GM12878 (cell line): ENCODE measurements around the gene SOX10. TPM values are rescaled to one million over a fixed set of nuclear protein-coding genes. Genes with fewer than 3 reads are reported as not detected.

Source experiments
- ATAC-seq: fragments of 200-7000 bp; cut with Tn5 transposase; 3 replicates; pipeline ENCODE4 v1.9.1; 2020; ENCODE audit warnings: mild to moderate bottlenecking, moderate library complexity
- BruUV-seq: library from RNA; stranded (reverse); fragments of 400-500 nt; replicated peaks from 2 replicates; lab custom pipeline; 2021; lab: Mats Ljungman, UMichigan
- CTCF ChIA-PET: fragments of 300-600 bp; sonication (Branson Sonifier 250); formaldehyde crosslinking; extraction: SDS; loops from one replicate; lab custom pipeline; 2021; ENCODE audit warnings: inconsistent platforms; lab: Yijun Ruan, JAX
- POLR2A ChIA-PET: fragments of 350-600 bp; formaldehyde crosslinking; extraction: SDS; loops from one replicate; lab custom pipeline; 2021; ENCODE audit warnings: inconsistent platforms; lab: Charles Lee
- RAD21 ChIA-PET: fragments of 300-600 bp; sonication (Branson Sonifier 250); formaldehyde crosslinking; loops from one replicate; lab custom pipeline; 2023; ENCODE audit warnings: antibody characterized with exemption; ENCODE audit not compliant: unreplicated experiment; lab: Charles Lee
- SMC1A ChIA-PET: fragments of 300-600 bp; sonication (Branson Sonifier 250); formaldehyde crosslinking; loops from one replicate; lab custom pipeline; 2023; ENCODE audit not compliant: unreplicated experiment, uncharacterized antibody; lab: Charles Lee
- DNase-seq: peaks from one replicate; pipeline ENCODE4 v3.0.0-alpha.2; 2011; ENCODE audit warnings: low read depth, low spot score
- FAIRE-seq: peaks from 3 replicates; lab custom pipeline; 2011; peaks lifted over from hg19 to GRCh38; lab: Jason Lieb, UNC
- H2AFZ ChIP-seq: 2 replicates; pipeline ENCODE4 v1.6.0; 2011; ENCODE audit warnings: low read depth, low read length, control low read depth; ENCODE audit not compliant: control insufficient read depth
- H3K27ac ChIP-seq: 2 replicates; pipeline ENCODE4 v1.5.1; 2011; ENCODE audit warnings: control low read depth; ENCODE audit not compliant: control insufficient read depth, insufficient read depth
- H3K27me3 ChIP-seq, 2 experiments: replicated peaks in 1 of 2; 2 replicates each; pipeline versions ENCODE4 v1.6.0 to v1.6.1; 2011; ENCODE audit warnings: low read length in 1 of 2; ENCODE audit not compliant: control insufficient read depth in 2 of 2, insufficient read depth in 2 of 2
- H3K36me3 ChIP-seq, 2 experiments: 2 replicates each; pipeline ENCODE4 v1.5.1; 2011; ENCODE audit warnings: low read length in 1 of 2; ENCODE audit not compliant: control insufficient read depth in 2 of 2, insufficient read depth in 2 of 2
- H3K4me1 ChIP-seq: 2 replicates; pipeline ENCODE4 v1.6.1; 2011; ENCODE audit warnings: mild to moderate bottlenecking, low read length, moderate library complexity, mixed read lengths; ENCODE audit not compliant: control insufficient read depth, insufficient read depth
- H3K4me2 ChIP-seq: 2 replicates; pipeline ENCODE4 v1.6.0; 2011; ENCODE audit warnings: control low read depth; ENCODE audit not compliant: control insufficient read depth, insufficient read depth
- H3K4me3 ChIP-seq: fragments of 200-600 bp; sonication (generic); 2 replicates; pipeline ENCODE4 v1.5.1; 2016
- H3K79me2 ChIP-seq: 2 replicates; pipeline ENCODE4 v1.6.0; 2011; ENCODE audit warnings: low read length; ENCODE audit not compliant: control insufficient read depth, insufficient read depth
- H3K9ac ChIP-seq: 2 replicates; pipeline ENCODE4 v1.8.0; 2011; ENCODE audit warnings: low read length, control low read depth, mixed read lengths; ENCODE audit not compliant: control insufficient read depth, insufficient read depth
- H3K9me3 ChIP-seq: replicated peaks from 3 replicates; pipeline ENCODE4 v1.5.1; 2011; ENCODE audit warnings: mild to moderate bottlenecking, low read length; ENCODE audit not compliant: control insufficient read depth, insufficient read depth
- H4K20me1 ChIP-seq: 2 replicates; pipeline ENCODE4 v1.6.0; 2011; ENCODE audit not compliant: control insufficient read depth, insufficient read depth
- ATF3 ChIP-seq: IDR thresholded peaks from 2 replicates; pipeline ENCODE4 v1.6.1; 2011; ENCODE audit warnings: low read depth, mild to moderate bottlenecking, low read length, moderate library complexity, borderline replicate concordance; ENCODE audit errors: extremely low read depth
- BACH1 ChIP-seq: fragments of 450-650 bp; IDR thresholded peaks from 2 replicates; pipeline ENCODE4 v1.6.1; 2017; ENCODE audit warnings: mild to moderate bottlenecking, borderline replicate concordance
- BCL3 ChIP-seq: IDR thresholded peaks from 2 replicates; pipeline ENCODE4 v1.6.1; 2011; ENCODE audit warnings: borderline replicate concordance, low read depth, mild to moderate bottlenecking, moderate library complexity, low read length; ENCODE audit not compliant: insufficient read depth, poor library complexity, severe bottlenecking
- BMI1 ChIP-seq: fragments of 450-650 bp; IDR thresholded peaks from 2 replicates; pipeline ENCODE4 v1.6.1; 2016; ENCODE audit warnings: mild to moderate bottlenecking, moderate library complexity, borderline replicate concordance
- CEBPB ChIP-seq, 2 experiments: fragments of 150-350 bp in 1 of 2; IDR thresholded peaks; 2 replicates each; pipeline ENCODE4 v1.6.1; 2012 to 2014; ENCODE audit warnings: low read depth in 2 of 2, low read length in 2 of 2, borderline replicate concordance in 1 of 2, inconsistent platforms in 1 of 2
- CREB1 ChIP-seq: IDR thresholded peaks from 2 replicates; pipeline ENCODE4 v1.6.1; 2012; ENCODE audit warnings: low read depth, mild to moderate bottlenecking, inconsistent platforms
- FOXM1 ChIP-seq: IDR thresholded peaks from 2 replicates; pipeline ENCODE4 v1.6.1; 2012; ENCODE audit warnings: low read depth, mild to moderate bottlenecking, inconsistent platforms, low read length, moderate library complexity
- PKNOX1 ChIP-seq: fragments of 450-650 bp; IDR thresholded peaks from 2 replicates; pipeline ENCODE4 v1.6.1; 2016; ENCODE audit warnings: mild to moderate bottlenecking
- POLR2AphosphoS2 ChIP-seq: IDR thresholded peaks from 2 replicates; pipeline ENCODE4 v1.6.1; 2011; ENCODE audit warnings: low read depth, mild to moderate bottlenecking, low read length, improper control_type of control experiment, moderate library complexity
- SUZ12 ChIP-seq: fragments of 200-600 bp; sonication (generic); IDR thresholded peaks from one replicate; pipeline ENCODE4 v1.6.1; 2018; ENCODE audit warnings: antibody characterized with exemption, mild to moderate bottlenecking; ENCODE audit not compliant: unreplicated experiment
- USF2 ChIP-seq: IDR thresholded peaks from 2 replicates; pipeline ENCODE4 v1.6.1; 2011; ENCODE audit warnings: low read depth, low read length, improper control_type of control experiment, borderline replicate concordance
- ZNF274 ChIP-seq: IDR thresholded peaks from one replicate; pipeline ENCODE4 v1.8.0; 2011; ENCODE audit not compliant: insufficient read length, insufficient read depth
- ZNF687 ChIP-seq: fragments of 450-650 bp; IDR thresholded peaks from 2 replicates; pipeline ENCODE4 v1.6.1; 2017; ENCODE audit warnings: mild to moderate bottlenecking, moderate library complexity
- in situ Hi-C: fragments of 300-500 bp; cut with MboI; formaldehyde crosslinking; loops from 9 replicates; pipeline ENCODE4 v1.14.3; 2018; ENCODE audit warnings: mixed read lengths
- intact Hi-C: fragments of 100-400 bp; cut with micrococcal nuclease; formaldehyde crosslinking; loops from one replicate; pipeline ENCODE4 v1.14.2; 2022; ENCODE audit not compliant: unreplicated experiment
- polyA plus RNA-seq, 11 experiments: library from polyadenylated mRNA; depleted of rRNA in 4 of 11; unstranded in 6 of 11; stranded (reverse) in 5 of 11; fragments of >200 nt; fragmentation: Nextera tagmentation in 4 of 11; fragmentation: Illumina TruSeq in 1 of 11; extraction: Ambion mirVana in 4 of 11; extraction: Trizol in 1 of 11; gene quantifications; 1 replicate in 1 of 11; 2 replicates in 10 of 11; pipeline versions ENCODE4 v1.2.1 to v1.2.3, GENCODE V29; 2011 to 2016; ENCODE audit warnings: inconsistent platforms in 2 of 11, missing spikeins in 2 of 11, low read depth in 1 of 11
- total RNA-seq, 4 experiments: library from RNA; depleted of rRNA in 3 of 4; stranded (reverse); fragments of >200 nt in 3 of 4; fragmentation: Illumina TruSeq in 1 of 4; extraction: Trizol in 1 of 4; gene quantifications; 2 replicates each; pipeline versions ENCODE4 v1.2.1 to v1.2.3, GENCODE V29; 2013 to 2021

SOX10 gene
- total and polyA plus RNA-seq, 10 of the 15 experiments (the other 5 are each of a cell fraction or from before 2014, with no cell fraction given) = 0.05 TPM; not detected in 9

GRCh38 chr22:38029370-38029769 is 45.0 kb upstream of the SOX10 start:
- ChIA-PET SMC1A (no interaction called here), CTCF (no interaction called here), RAD21 (no interaction called here), POLR2A (no interaction called here)
- Histone ChIP-seq H2AFZ (no peak overlapping the region), H3K4me2 (no peak overlapping the region), H3K4me1 (peaks cover 5% of the 10 kb centered on the region; the same call in 1 of the 2 replicates), H3K9ac (no peak overlapping the region), H3K36me3 (no peaks in the 10 kb centered on the region), H3K9me3 (no peaks in the 10 kb centered on the region), H3K27me3 (no peaks in the 10 kb centered on the region), H3K4me3 (no peak overlapping the region), H4K20me1 (no peaks in the 10 kb centered on the region), H3K27ac (no peak overlapping the region), H3K79me2 (no peaks in the 10 kb centered on the region)
- BruUV-seq = no TSS peak
- intact Hi-C loops (no loop called here), in situ Hi-C loops (no loop called here)
- ATAC-seq (no peak), DNase-seq (no peak), FAIRE-seq (no peak)
- TF ChIP-seq ATF3 (no peak), BACH1 (no peak), ZNF687 (no peak), POLR2AphosphoS2 (no peak), BMI1 (no peak), BCL3 (no peak), PKNOX1 (no peak), CEBPB (IDR thresholded peaks at IDR 0.05; ENCODE audit: borderline replicate concordance in 1 of 2, low read depth in 2 of 2, low read length in 2 of 2) (no peak), ZNF274 (no peak), SUZ12 (no peak), USF2 (no peak), FOXM1 (no peak), CREB1 (no peak)
